Measurements from ENCODE around the gene MIOX. TPM values are rescaled to one million over a fixed set of nuclear protein-coding genes. Genes with fewer than 3 reads are reported as not detected.

The MIOX gene
- polyA plus RNA-seq, 1 donor from 2014 or later, result not detected

DNA sequence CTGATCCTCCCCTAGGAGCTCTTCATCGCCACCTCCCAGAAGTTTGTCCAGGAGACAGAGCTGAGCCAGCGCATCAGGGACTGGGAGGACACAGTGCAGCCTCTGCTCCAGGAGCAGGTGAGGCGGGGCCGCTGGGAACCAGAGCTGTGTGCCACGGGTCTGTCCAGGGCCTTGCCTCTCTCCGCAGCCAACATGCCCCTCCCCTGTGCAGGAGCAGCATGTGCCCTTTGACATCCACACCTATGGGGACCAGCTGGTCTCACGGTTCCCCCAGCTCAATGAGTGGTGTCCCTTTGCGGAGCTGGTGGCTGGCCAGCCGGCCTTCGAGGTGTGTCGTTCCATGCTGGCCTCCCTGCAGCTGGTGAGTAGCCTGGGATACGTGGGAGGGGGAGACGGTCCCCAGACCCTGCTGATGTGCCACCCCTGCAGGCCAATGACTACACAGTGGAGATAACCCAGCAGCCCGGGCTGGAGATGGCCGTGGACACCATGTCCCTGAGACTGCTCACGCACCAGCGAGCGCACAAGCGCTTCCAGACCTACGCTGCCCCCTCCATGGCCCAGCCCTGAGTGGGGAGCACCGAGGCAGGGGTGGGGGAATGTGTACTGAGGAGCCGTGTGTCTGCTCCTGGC is 36.3 kb downstream of the MIOX start:
- Histone ChIP-seq H3K27ac (ENCODE audit: low read length) (no peak overlapping the region), H3K9me2 (ENCODE audit: insufficient read depth, low read length) (no peaks in the 10 kb centered on the region), H3K9ac (ENCODE audit: low read length) (no peak overlapping the region), H3K9me3 (ENCODE audit: low read length) (no peaks in the 10 kb centered on the region), H4K20me1 (ENCODE audit: insufficient read depth) (no peaks in the 10 kb centered on the region), H2AFZ (ENCODE audit: low read depth, low read length) (no peak overlapping the region), H3K4me2 (ENCODE audit: low read length) (no peak overlapping the region), H3K4me3 (ENCODE audit: low read length) (no peak overlapping the region), H3K36me3 (ENCODE audit: insufficient read depth, low read length) (no peaks in the 10 kb centered on the region), H3K79me2 (replicated peaks; ENCODE audit: insufficient read depth, low read length) (no peaks in the 10 kb centered on the region), H3K27me3 (ENCODE audit: insufficient read depth, low read depth, low read length) (no peaks in the 10 kb centered on the region), H3F3A (ENCODE audit: insufficient read depth, low read length, poor library complexity, severe bottlenecking) (no peaks in the 10 kb centered on the region)
- TF ChIP-seq TAF1 (IDR thresholded peaks at IDR 0.05; ENCODE audit: low read depth), result no peak
- TF ChIP-seq, protein P1, sequence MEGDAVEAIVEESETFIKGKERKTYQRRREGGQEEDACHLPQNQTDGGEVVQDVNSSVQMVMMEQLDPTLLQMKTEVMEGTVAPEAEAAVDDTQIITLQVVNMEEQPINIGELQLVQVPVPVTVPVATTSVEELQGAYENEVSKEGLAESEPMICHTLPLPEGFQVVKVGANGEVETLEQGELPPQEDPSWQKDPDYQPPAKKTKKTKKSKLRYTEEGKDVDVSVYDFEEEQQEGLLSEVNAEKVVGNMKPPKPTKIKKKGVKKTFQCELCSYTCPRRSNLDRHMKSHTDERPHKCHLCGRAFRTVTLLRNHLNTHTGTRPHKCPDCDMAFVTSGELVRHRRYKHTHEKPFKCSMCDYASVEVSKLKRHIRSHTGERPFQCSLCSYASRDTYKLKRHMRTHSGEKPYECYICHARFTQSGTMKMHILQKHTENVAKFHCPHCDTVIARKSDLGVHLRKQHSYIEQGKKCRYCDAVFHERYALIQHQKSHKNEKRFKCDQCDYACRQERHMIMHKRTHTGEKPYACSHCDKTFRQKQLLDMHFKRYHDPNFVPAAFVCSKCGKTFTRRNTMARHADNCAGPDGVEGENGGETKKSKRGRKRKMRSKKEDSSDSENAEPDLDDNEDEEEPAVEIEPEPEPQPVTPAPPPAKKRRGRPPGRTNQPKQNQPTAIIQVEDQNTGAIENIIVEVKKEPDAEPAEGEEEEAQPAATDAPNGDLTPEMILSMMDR (IDR thresholded peaks at IDR 0.05; ENCODE audit: poor library complexity, severe bottlenecking), result no peak
- TF ChIP-seq MXI1 (conservative IDR thresholded peaks at IDR 0.05; ENCODE audit: poor library complexity, severe bottlenecking), result no peak
- no peak for TF ChIP-seq EZH2 (IDR thresholded peaks at IDR 0.05; ENCODE audit: borderline replicate concordance, insufficient read depth, low read length, poor library complexity, severe bottlenecking)
- TF ChIP-seq RAD21 (conservative IDR thresholded peaks at IDR 0.05), result no peak

DNA sequence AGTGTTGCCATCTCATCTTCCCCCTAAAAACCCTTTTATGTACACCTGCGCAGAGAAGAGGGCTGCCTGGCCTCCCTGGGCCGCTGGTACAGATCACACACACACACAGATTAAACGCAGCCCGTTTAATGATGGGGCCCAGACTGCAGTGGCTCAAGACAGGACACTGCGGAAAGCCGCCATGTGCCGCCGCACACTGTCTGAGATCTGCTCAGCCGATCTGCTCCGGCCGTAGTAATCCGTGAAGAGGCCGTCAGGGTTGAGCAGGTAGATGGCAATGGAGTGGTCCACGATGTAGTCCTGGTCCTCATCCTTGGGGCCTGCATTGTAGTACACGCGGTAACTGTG is 36.8 kb downstream of the MIOX start:
- Histone ChIP-seq H3K79me2 (replicated peaks; ENCODE audit: insufficient read depth, low read length) (no peaks in the 10 kb centered on the region), H2AFZ (ENCODE audit: low read depth, low read length) (no peak overlapping the region), H3K27me3 (ENCODE audit: insufficient read depth, low read depth, low read length) (no peaks in the 10 kb centered on the region), H3K36me3 (ENCODE audit: insufficient read depth, low read length) (no peaks in the 10 kb centered on the region), H3K9me3 (ENCODE audit: low read length) (no peaks in the 10 kb centered on the region), H3K9me2 (ENCODE audit: insufficient read depth, low read length) (no peaks in the 10 kb centered on the region), H4K20me1 (ENCODE audit: insufficient read depth) (no peaks in the 10 kb centered on the region), H3F3A (ENCODE audit: insufficient read depth, low read length, poor library complexity, severe bottlenecking) (no peaks in the 10 kb centered on the region), H3K4me2 (ENCODE audit: low read length) (no peak overlapping the region), H3K27ac (ENCODE audit: low read length) (no peak overlapping the region), H3K4me3 (ENCODE audit: low read length) (no peak overlapping the region), H3K9ac (ENCODE audit: low read length) (no peak overlapping the region)
- no peak for TF ChIP-seq POLR2AphosphoS5 (IDR thresholded peaks at IDR 0.05)
- TF ChIP-seq, protein P1 (IDR thresholded peaks at IDR 0.05; ENCODE audit: poor library complexity, severe bottlenecking), result no peak
- no peak for TF ChIP-seq MXI1 (conservative IDR thresholded peaks at IDR 0.05; ENCODE audit: poor library complexity, severe bottlenecking)
- TF ChIP-seq SMC3 (conservative IDR thresholded peaks at IDR 0.05; ENCODE audit: poor library complexity), result no peak
- TF ChIP-seq TAF1 (IDR thresholded peaks at IDR 0.05; ENCODE audit: low read depth), result no peak
- TF ChIP-seq RAD21 (conservative IDR thresholded peaks at IDR 0.05), result no peak
- TF ChIP-seq EP300 (conservative IDR thresholded peaks at IDR 0.05; ENCODE audit: poor library complexity, severe bottlenecking), result no peak
- TF ChIP-seq, protein P2, sequence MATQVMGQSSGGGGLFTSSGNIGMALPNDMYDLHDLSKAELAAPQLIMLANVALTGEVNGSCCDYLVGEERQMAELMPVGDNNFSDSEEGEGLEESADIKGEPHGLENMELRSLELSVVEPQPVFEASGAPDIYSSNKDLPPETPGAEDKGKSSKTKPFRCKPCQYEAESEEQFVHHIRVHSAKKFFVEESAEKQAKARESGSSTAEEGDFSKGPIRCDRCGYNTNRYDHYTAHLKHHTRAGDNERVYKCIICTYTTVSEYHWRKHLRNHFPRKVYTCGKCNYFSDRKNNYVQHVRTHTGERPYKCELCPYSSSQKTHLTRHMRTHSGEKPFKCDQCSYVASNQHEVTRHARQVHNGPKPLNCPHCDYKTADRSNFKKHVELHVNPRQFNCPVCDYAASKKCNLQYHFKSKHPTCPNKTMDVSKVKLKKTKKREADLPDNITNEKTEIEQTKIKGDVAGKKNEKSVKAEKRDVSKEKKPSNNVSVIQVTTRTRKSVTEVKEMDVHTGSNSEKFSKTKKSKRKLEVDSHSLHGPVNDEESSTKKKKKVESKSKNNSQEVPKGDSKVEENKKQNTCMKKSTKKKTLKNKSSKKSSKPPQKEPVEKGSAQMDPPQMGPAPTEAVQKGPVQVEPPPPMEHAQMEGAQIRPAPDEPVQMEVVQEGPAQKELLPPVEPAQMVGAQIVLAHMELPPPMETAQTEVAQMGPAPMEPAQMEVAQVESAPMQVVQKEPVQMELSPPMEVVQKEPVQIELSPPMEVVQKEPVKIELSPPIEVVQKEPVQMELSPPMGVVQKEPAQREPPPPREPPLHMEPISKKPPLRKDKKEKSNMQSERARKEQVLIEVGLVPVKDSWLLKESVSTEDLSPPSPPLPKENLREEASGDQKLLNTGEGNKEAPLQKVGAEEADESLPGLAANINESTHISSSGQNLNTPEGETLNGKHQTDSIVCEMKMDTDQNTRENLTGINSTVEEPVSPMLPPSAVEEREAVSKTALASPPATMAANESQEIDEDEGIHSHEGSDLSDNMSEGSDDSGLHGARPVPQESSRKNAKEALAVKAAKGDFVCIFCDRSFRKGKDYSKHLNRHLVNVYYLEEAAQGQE (IDR thresholded peaks at IDR 0.05; ENCODE audit: borderline replicate concordance), result no peak
- no peak for TF ChIP-seq EZH2 (IDR thresholded peaks at IDR 0.05; ENCODE audit: borderline replicate concordance, insufficient read depth, low read length, poor library complexity, severe bottlenecking)
